Spleen (tissue), 11 donors: Measurements from ENCODE around the gene LYRM1. TPM values are rescaled to one million over a fixed set of nuclear protein-coding genes. Genes with fewer than 3 reads are reported as not detected.

Experiments
- DNase-seq: peaks from one replicate; pipeline ENCODE4 v3.0.0-alpha.2; 2020
- H3K27ac ChIP-seq, 8 donors: fragments of 200-600 bp; sonication (generic) in 7 of 8; 1 replicate in 4 of 8; 2 replicates in 4 of 8; pipeline versions ENCODE4 v1.5.0 to v1.8.0; 2016 to 2021; ENCODE audit warnings: inconsistent platforms in 4 of 8, mild to moderate bottlenecking in 4 of 8, moderate library complexity in 1 of 8
- H3K27me3 ChIP-seq, 7 donors: fragments of 200-600 bp; sonication (generic) in 6 of 7; replicated peaks in 1 of 7; 1 replicate in 4 of 7; 2 replicates in 3 of 7; pipeline versions ENCODE4 v1.5.0 to v1.8.0; 2016 to 2021; ENCODE audit warnings: inconsistent platforms in 3 of 7, mild to moderate bottlenecking in 1 of 7
- H3K36me3 ChIP-seq, 6 donors: fragments of 200-600 bp; sonication (generic) in 5 of 6; 1 replicate in 4 of 6; 2 replicates in 2 of 6; pipeline versions ENCODE4 v1.5.0 to v1.8.0; 2016 to 2021; ENCODE audit warnings: inconsistent platforms in 2 of 6
- H3K4me1 ChIP-seq, 6 donors: fragments of 200-600 bp; sonication (generic) in 5 of 6; 1 replicate in 3 of 6; 2 replicates in 3 of 6; pipeline versions ENCODE4 v1.5.0 to v1.8.0; 2016 to 2021; ENCODE audit warnings: inconsistent platforms in 3 of 6
- H3K4me3 ChIP-seq, 8 donors: fragments of 200-600 bp; sonication (generic) in 7 of 8; 1 replicate in 4 of 8; 2 replicates in 4 of 8; pipeline versions ENCODE4 v1.5.0 to v1.8.0; 2016 to 2021; ENCODE audit warnings: inconsistent platforms in 4 of 8, mild to moderate bottlenecking in 4 of 8, moderate library complexity in 2 of 8
- H3K9me3 ChIP-seq, 8 donors: fragments of 200-600 bp; sonication (generic) in 7 of 8; 1 replicate in 4 of 8; 2 replicates in 4 of 8; pipeline versions ENCODE4 v1.5.0 to v1.8.0; 2016 to 2021; ENCODE audit warnings: inconsistent platforms in 4 of 8
- CTCF ChIP-seq, 11 experiments: fragments of 200-600 bp in 7 of 11; fragments of 450-650 bp in 4 of 11; sonication (generic) in 4 of 11; IDR thresholded peaks in 8 of 11; conservative IDR thresholded peaks in 3 of 11; 1 replicate in 7 of 11; 2 replicates in 4 of 11; pipeline versions ENCODE4 v1.4.0 to v1.8.0; 2016 to 2021; ENCODE audit warnings: antibody characterized with exemption in 11 of 11, inconsistent platforms in 4 of 11, mild to moderate bottlenecking in 1 of 11
- POLR2A ChIP-seq, 3 donors: fragments of 450-650 bp; IDR thresholded peaks; one replicate each; pipeline ENCODE4 v1.5.1; 2017; ENCODE audit warnings: antibody characterized with exemption in 3 of 3, mild to moderate bottlenecking in 1 of 3
- POLR2AphosphoS5 ChIP-seq, 3 donors: sonication (generic); formaldehyde crosslinking; IDR thresholded peaks; one replicate each; pipeline ENCODE4 v1.5.1; 2017; ENCODE audit warnings: antibody characterized with exemption in 3 of 3
- WGBS, 5 donors: extraction: QIAGEN DNeasy Blood & Tissue Kit in 3 of 5; methylation state at CpG; one replicate each; pipeline versions ENCODE4 v1.1.5 to v1.1.7; 2013 to 2018; 5-methylcytosine and 5-hydroxymethylcytosine counted together
- intact Hi-C: fragments of 100-400 bp; cut with DNase I; formaldehyde crosslinking; loops from one replicate; pipeline ENCODE4 v1.15.0; 2023; ENCODE audit warnings: low total_unique reads
- polyA plus RNA-seq, 3 donors: library from polyadenylated mRNA; stranded (reverse); fragments of 200-250 nt; gene quantifications; one replicate each; pipeline ENCODE4 v1.2.1, GENCODE V29; 2013
- total RNA-seq, 7 donors: library from RNA; depleted of rRNA in 3 of 7; stranded (reverse); fragments of >200 nt in 3 of 7; fragmentation: NEBNext Ultra II Directional in 4 of 7; extraction: Animal tissue kit (Norgen Biotek cat#: 25700) in 4 of 7; gene quantifications; one replicate each; pipeline versions ENCODE4 v1.1.0 to v1.2.1, GENCODE V29; 2016 to 2021
- donor health status: healthy with polysubstance abuse.
- donor health status: DM: no; HTN: no; CAD: no; lungs with moderate emphysema.
- donor health status: DM: no; HTN: no; CAD: no.
- donor health status: Bipolar disorder and iron deficiency.
- donor health status: healthy.
- donor health status: DM: no; HTN: no; CAD: no.
- donor health status: DM: yes; HTN: yes; CAD: no.

The LYRM1 gene
- total and polyA plus RNA-seq, 10 donors: 15.3 to 47.2 (median 23.3) TPM

GRCh38 chr16:20873331-20873730, 27.2 kb upstream of the LYRM1 start:
- DNase-seq: no peak
- TF ChIP-seq CTCF (IDR thresholded peaks at IDR 0.05 in 8 of 11, conservative IDR thresholded peaks at IDR 0.05 in 3 of 11): no peak
- TF ChIP-seq POLR2AphosphoS5 (IDR thresholded peaks at IDR 0.05): no peak
- peak overlapping the region in 6 of 8 donors; percentile 39 to 82 (median 70) for H3K27ac ChIP-seq
- H3K27me3 ChIP-seq: no peaks in the 10 kb centered on the region
- intact Hi-C loops: no loop called here
- 82 to 97% (median 87%) methylated on average over 3 of the region's 3 CpGs for WGBS, 5 donors
- no peaks in the 10 kb centered on the region for H3K9me3 ChIP-seq
- H3K36me3 ChIP-seq: no peaks in the 10 kb centered on the region
- H3K4me3 ChIP-seq: no peak overlapping the region
- peaks cover 9 to 89% (median 42%) of the 10 kb centered on the region in 6 donors for H3K4me1 ChIP-seq

GRCh38 chr16:20874088-20874581, 26.4 kb upstream of the LYRM1 start:
- Histone ChIP-seq H3K9me3 (no peaks in the 10 kb centered on the region), H3K27ac (peak overlapping the region; percentile 39 to 82 (median 64)), H3K36me3 (no peaks in the 10 kb centered on the region), H3K4me1 (peaks cover 10 to 89% (median 45%) of the 10 kb centered on the region in 6 donors), H3K27me3 (no peaks in the 10 kb centered on the region), H3K4me3 (peak overlapping the region in 1 of 8 donors; percentile 44)
- WGBS, 5 donors: 65 to 79% (median 72%) methylated on average over 4 of the region's 4 CpGs
- intact Hi-C loops: no loop called here
- no peak for TF ChIP-seq CTCF (IDR thresholded peaks at IDR 0.05 in 8 of 11, conservative IDR thresholded peaks at IDR 0.05 in 3 of 11)
- TF ChIP-seq POLR2AphosphoS5 (IDR thresholded peaks at IDR 0.05): no peak
- TF ChIP-seq POLR2A (IDR thresholded peaks at IDR 0.05): no peak
- no peak for DNase-seq

DNA sequence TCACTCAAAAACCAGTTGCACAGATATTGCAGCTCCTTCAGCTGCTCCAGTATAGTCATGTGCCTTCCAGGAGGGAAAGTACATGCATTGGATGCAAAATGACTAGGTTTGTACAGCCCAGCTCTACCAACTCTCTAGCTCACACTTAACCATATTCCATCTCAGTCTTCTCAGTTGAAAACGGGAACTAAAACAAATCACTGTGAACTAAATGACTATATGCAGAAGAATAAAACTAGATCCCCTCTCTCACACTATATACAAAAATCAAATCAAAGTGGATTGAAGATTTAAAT, 25.3 kb upstream of the LYRM1 start:
- Histone ChIP-seq H3K27me3 (no peaks in the 10 kb centered on the region), H3K4me1 (peaks cover 15 to 89% (median 50%) of the 10 kb centered on the region in 6 donors), H3K36me3 (no peaks in the 10 kb centered on the region), H3K27ac (peak overlapping the region in 5 of 8 donors; percentile 39 to 75 (median 69)), H3K9me3 (no peaks in the 10 kb centered on the region), H3K4me3 (peak overlapping the region in 1 of 8 donors; percentile 44)
- intact Hi-C loops: no loop called here
- no peak for DNase-seq
- TF ChIP-seq POLR2A (IDR thresholded peaks at IDR 0.05): no peak
- TF ChIP-seq CTCF (IDR thresholded peaks at IDR 0.05 in 8 of 11, conservative IDR thresholded peaks at IDR 0.05 in 3 of 11): no peak
- no peak for TF ChIP-seq POLR2AphosphoS5 (IDR thresholded peaks at IDR 0.05)
- WGBS, 5 donors: 49 to 65% (median 55%) methylated on average over 1 of the region's 1 CpG

- peaks cover 15 to 80% (median 38%) of the 10 kb centered on the region in 6 donors for H3K4me1 ChIP-seq
- intact Hi-C loops: no loop called here
- WGBS, 5 donors: 69 to 84% (median 76%) methylated on average over 5 of the region's 5 CpGs
- H3K4me3 ChIP-seq: no peak overlapping the region
- H3K9me3 ChIP-seq: no peaks in the 10 kb centered on the region
- TF ChIP-seq POLR2AphosphoS5 (IDR thresholded peaks at IDR 0.05) (no peak), POLR2A (IDR thresholded peaks at IDR 0.05) (no peak), CTCF (IDR thresholded peaks at IDR 0.05 in 8 of 11, conservative IDR thresholded peaks at IDR 0.05 in 3 of 11) (no peak)
- no peaks in the 10 kb centered on the region for H3K36me3 ChIP-seq
- H3K27me3 ChIP-seq: no peaks in the 10 kb centered on the region
- no peak for DNase-seq
- peak overlapping the region in 4 of 8 donors; percentile 8 to 47 (median 29) for H3K27ac ChIP-seq
These were observed 21.9 kb upstream of the LYRM1 start for GRCh38 chr16:20878682-20879147.
